ENCODE measurements around the gene ZNF385B. TPM values are rescaled to one million over a fixed set of nuclear protein-coding genes. Genes with fewer than 3 reads are reported as not detected.

Gene ZNF385B
- total and polyA plus RNA-seq, 2 experiments from 2014 or later: 2.7 to 8.2 TPM

DNA sequence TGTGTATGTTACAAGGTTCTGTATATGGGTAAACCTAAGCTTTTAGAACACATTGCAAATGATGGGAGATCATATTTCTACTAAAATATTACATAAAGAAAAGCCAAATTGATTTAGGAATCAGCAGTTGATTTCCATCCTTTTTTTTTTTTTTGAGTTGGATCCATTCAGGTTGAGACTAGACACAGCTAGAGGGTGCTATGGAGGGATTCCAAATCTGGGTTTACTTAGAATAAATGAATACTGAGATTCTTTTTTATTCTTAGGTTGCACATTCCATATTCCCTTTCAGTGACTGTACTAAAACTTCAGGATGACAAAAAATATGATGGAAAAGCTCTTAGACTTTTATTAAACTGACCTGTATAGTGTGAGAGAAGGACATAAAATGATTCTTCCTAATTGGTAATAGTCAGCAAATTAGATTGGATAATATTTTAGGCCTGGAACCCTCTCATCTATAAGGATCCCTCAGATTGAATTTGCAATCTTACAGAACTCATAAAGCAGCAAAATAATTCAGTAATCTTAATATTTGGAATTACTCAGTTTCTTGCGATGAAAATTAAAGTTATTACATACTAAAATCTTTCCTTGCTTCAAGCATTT lies 413.5 kb downstream of the ZNF385B start:
- TF ChIP-seq, protein P1, sequence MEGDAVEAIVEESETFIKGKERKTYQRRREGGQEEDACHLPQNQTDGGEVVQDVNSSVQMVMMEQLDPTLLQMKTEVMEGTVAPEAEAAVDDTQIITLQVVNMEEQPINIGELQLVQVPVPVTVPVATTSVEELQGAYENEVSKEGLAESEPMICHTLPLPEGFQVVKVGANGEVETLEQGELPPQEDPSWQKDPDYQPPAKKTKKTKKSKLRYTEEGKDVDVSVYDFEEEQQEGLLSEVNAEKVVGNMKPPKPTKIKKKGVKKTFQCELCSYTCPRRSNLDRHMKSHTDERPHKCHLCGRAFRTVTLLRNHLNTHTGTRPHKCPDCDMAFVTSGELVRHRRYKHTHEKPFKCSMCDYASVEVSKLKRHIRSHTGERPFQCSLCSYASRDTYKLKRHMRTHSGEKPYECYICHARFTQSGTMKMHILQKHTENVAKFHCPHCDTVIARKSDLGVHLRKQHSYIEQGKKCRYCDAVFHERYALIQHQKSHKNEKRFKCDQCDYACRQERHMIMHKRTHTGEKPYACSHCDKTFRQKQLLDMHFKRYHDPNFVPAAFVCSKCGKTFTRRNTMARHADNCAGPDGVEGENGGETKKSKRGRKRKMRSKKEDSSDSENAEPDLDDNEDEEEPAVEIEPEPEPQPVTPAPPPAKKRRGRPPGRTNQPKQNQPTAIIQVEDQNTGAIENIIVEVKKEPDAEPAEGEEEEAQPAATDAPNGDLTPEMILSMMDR (IDR thresholded peaks at IDR 0.05; ENCODE audit: low read depth, low read length): no peak
- Histone ChIP-seq H3K4me1 (ENCODE audit: low read depth) (peaks cover 11% of the 10 kb centered on the region), H3K4me3 (no peak overlapping the region), H3K36me3 (no peaks in the 10 kb centered on the region), H3K9me3 (ENCODE audit: low read depth) (no peaks in the 10 kb centered on the region), H3K27me3 (no peaks in the 10 kb centered on the region), H3K27ac (peak overlapping the region; percentile 26)
- no peak for DNase-seq (ENCODE audit: low read depth in 1 of 2, low spot score in 1 of 2)

DNA sequence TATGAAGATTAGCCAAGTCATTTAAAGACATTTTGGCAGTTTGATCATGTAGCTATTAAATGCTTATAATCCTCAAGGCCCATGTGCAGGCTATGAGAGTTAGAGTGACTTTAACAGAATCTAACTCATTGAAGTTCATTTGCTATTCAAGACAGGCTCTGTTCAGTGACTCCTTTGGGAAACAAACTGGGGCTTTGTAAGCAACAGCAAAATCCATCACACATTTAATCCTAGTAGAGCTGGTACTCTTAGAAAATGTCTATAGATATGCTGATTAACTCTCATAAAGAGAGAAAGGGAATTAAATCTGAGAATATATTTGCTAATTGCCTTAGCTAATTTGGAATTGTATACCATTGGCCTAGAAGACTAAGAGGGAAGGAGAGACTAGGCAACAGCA lies 414.0 kb downstream of the ZNF385B start:
- TF ChIP-seq, protein P1 (IDR thresholded peaks at IDR 0.05; ENCODE audit: low read depth, low read length): no peak

DNA sequence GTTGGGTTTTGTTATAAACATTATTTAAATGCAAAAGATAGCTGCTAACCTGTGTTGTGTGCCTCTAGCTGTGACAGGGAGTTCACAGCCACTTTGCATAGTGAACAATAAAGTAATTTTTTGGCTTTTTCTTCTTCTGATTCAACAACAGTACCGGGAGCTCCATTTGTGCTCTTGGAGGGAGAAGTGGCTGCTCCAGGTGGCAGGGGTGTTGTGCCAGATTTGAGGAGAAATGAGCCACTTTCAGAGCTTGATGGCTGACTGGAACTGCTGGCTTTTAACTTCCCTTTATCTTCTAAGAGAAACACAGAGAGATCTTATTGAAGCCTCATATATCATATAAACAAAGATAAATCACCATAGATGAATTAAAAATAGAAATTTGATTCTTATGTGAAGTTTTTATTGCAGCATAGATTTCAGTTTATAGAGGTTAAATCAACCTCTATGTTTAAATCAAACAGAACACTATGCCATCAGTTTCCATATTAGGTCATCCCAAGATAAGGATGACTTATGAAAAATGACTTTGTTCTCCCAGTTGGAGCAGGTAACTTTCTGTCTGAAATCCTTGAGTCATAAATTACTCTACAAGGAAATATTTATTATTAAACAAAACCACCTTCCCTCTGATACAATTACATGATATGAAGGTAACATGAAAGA lies 414.8 kb downstream of the ZNF385B start:
- no peak for DNase-seq (ENCODE audit: low read depth in 1 of 2, low spot score in 1 of 2)
- no peaks in the 10 kb centered on the region for H3K27me3 ChIP-seq
- TF ChIP-seq, protein P1 (IDR thresholded peaks at IDR 0.05; ENCODE audit: low read depth, low read length): no peak
- no peak overlapping the region for H3K27ac ChIP-seq
- no peaks in the 10 kb centered on the region for H3K9me3 ChIP-seq (ENCODE audit: low read depth)
- no peak overlapping the region for H3K4me3 ChIP-seq
- no peaks in the 10 kb centered on the region for H3K36me3 ChIP-seq
- peaks cover 20% of the 10 kb centered on the region for H3K4me1 ChIP-seq (ENCODE audit: low read depth)

More for the DNA sequence above, 414.0 kb downstream of the ZNF385B start:
- Histone ChIP-seq H3K36me3 (no peaks in the 10 kb centered on the region), H3K9me3 (ENCODE audit: low read depth) (no peaks in the 10 kb centered on the region), H3K4me3 (no peak overlapping the region), H3K4me1 (ENCODE audit: low read depth) (peaks cover 16% of the 10 kb centered on the region), H3K27ac (peak overlapping the region; percentile 26), H3K27me3 (no peaks in the 10 kb centered on the region)
- no peak for DNase-seq (ENCODE audit: low read depth in 1 of 2, low spot score in 1 of 2)

DNA sequence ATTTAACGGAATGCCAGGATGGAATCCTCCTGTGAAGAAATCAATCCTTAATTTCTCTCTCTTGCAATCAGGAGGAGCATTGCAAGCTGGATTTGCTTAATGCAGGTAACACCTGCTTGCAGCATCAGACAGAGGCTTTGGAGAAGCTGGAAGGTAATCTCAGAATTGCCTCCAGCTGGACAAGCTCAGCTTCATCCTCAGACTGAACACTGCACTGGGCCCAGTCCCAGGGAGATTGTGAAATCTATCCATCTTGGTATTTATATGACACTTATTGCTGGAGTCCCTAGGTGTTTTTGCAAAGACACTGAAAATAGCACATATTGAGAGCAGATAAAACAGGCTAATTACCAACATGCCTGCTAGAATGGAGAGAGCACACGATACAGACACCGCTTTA lies 417.4 kb downstream of the ZNF385B start:
- H3K4me3 ChIP-seq: no peak overlapping the region
- no peaks in the 10 kb centered on the region for H3K27me3 ChIP-seq
- peaks cover 20% of the 10 kb centered on the region for H3K4me1 ChIP-seq (ENCODE audit: low read depth)
- no peaks in the 10 kb centered on the region for H3K36me3 ChIP-seq
- TF ChIP-seq, protein P1 (IDR thresholded peaks at IDR 0.05; ENCODE audit: low read depth, low read length): no peak
- no peaks in the 10 kb centered on the region for H3K9me3 ChIP-seq (ENCODE audit: low read depth)
- H3K27ac ChIP-seq: no peak overlapping the region
- DNase-seq (ENCODE audit: low read depth in 1 of 2, low spot score in 1 of 2): peak in 1 of 2 donors; percentile 56

DNA sequence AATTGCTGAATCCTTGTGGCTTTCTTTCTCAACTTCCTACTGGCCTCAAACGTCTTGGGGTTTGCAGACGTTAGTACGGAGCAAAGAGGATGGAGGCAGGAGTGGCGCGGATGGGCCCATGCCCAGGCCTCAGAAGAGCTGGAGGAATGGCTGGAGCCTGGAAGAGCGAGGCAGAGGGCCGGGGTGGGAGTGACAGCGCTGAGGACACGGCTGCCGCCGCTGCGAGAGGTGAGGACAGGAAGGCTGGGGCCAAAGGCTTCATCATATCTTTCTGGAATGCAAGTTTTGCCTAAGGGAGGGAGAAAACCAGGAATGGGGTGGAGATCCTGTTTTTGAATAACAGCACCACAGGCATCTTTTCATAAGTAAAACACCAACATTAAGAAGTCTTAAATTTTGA lies 418.2 kb downstream of the ZNF385B start:
- Histone ChIP-seq H3K27ac (no peak overlapping the region), H3K4me3 (no peak overlapping the region), H3K9me3 (ENCODE audit: low read depth) (no peaks in the 10 kb centered on the region), H3K4me1 (ENCODE audit: low read depth) (peaks cover 20% of the 10 kb centered on the region), H3K27me3 (no peaks in the 10 kb centered on the region), H3K36me3 (no peaks in the 10 kb centered on the region)
- TF ChIP-seq, protein P1 (IDR thresholded peaks at IDR 0.05; ENCODE audit: low read depth, low read length): no peak
- DNase-seq (ENCODE audit: low read depth in 1 of 2, low spot score in 1 of 2): peak; percentile 26 to 52
